CD4-positive, alpha-beta T cell treated with Interleukin-1 beta for 1 hour (primary cell): ENCODE data around the gene CCDC146.
A peak's percentile ranks its signal among the peaks of the same experiment; 100 is the strongest.
"Not testable (repeated sequence)": the region's sequence is repeated elsewhere in the genome, so short reads cannot be mapped to it uniquely, and the experiment has no call there.

Experiments
- DNase-seq, 2 donors: peaks; one replicate each; pipeline ENCODE4 v3.0.0-alpha.2; 2020 to 2022

CCDC146 gene

DNA sequence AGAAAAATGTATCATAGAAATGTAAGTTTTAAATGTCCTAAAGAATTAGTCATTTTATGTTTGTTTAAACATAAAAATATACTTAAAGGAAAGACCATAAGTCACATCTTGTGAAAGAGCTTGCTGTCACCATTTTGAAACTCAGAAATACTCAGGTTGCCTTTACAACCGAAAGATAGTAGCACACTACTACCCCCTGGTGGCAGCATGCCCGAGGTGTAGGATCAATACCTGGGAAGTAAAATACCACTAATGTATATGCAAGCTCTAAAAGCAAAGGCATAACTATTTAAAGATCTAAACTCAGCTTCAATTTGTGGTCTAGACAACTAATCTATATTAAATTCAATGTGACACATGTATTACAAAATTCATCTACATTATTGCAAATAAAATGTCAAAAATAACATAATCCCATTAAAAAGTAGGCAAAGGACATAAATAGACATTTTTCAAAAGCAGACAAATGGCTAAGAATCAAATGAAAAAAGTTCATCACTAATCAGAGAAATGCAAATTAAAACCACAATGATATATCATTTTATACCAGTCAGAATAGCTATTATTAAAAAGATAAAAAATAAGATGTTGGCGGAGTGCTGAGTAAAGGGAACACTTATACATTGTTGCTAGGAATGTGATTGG lies 124.9 kb downstream of the CCDC146 start:
- DNase-seq, result peak; percentile 82 to 86

- DNase-seq, result no peak
These were observed 125.7 kb downstream of the CCDC146 start for GRCh38 chr7:77248154-77248553.

- no peak for DNase-seq
These were observed 130.1 kb downstream of the CCDC146 start for GRCh38 chr7:77252506-77252905.

DNA sequence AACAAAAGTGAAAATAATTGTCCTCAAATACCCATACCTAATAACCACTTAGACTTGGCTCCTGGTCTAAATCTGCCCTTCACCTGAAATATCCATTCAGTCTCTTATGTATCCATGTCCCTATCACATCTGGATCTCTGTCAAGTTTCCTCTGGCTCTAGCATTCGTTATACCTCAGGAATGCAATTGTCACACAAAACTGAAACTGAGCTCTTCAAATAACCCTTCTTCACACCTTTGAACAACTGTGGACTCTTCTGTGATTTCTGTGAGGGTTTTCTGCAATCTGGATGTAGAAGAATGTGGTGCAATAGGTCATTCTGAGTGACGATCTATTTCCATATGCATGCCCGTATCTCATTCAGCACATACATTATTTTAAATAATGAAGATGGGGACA lies 130.7 kb downstream of the CCDC146 start:
- DNase-seq, result no peak

DNA sequence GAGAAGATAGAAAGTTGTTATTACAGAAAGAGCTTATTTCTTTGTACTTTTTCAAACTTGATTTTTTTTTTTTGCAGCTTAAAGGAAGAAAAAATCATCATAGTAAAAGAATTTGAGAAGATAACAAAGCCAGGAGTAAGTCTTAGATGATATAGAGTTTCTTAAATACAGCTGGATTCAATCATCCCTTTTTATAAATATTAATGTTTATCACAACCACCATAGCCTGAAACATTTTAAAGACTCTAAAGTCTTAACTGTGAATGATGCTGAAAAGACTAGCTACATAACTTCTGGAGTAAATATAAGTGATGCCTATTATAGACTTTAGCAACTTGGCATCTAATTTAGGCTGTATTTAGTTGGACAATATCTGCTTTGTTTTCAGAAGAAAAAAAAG lies 132.0 kb downstream of the CCDC146 start:
- DNase-seq, result no peak

DNA sequence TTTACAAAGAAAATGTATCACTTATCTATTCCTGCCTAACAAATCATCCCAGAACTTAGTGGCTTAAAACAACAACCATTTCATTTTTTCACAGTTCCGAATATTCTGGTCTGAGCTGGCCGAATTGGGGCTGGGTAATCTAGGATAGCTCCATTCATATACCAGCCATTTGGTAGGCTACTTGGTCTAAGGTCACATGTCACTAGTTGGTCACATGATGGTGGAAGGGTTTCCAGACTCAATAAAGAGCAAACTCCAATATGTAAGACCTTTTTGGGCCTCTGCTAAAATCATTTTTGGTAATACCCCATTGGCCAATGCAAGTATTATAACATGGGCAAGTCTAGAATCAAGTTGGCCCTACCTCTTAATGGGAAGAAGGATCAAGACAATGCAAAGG lies 132.5 kb downstream of the CCDC146 start:
- no peak for DNase-seq

DNA sequence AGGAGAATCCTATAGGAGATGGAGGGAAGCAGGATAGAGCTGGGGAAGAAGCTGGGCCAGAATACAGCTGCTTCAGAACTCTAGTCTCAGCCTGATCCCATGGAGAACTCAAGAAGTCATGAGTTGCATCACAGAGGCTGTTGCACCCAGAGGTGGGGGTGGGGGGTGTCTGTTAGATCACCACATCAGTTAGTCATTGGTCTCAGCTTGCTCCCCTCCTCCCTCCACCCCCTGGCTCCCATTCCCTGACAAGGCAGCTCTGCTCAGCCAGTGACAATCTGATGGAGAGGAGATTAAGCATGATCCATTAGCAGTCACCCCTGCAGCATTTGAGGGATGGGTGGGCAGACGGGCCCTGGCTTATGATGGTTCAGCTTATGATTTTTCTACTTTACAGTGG lies 135.6 kb downstream of the CCDC146 start:
- no peak for DNase-seq

GRCh38 chr7:77258593-77258992 lies 136.2 kb downstream of the CCDC146 start:
- DNase-seq, result no peak

DNA sequence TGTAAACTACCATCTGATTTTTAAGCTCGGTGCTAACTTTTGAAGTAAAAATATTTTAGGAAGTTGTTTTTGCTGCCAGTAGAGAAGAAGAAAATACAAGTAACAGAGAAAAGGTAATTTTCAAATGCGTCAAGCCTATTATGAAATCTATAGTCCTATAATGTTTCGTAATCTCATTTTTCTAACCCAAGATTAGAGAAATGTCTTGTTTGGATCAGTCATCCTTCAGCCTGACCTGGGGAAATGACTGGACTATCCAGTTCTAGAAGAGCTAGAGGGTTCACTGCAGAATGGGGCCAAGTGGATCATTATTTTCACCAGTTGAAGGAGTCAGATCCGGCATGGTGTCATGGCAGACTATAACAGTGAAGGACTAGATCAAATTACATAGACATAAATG lies 139.9 kb downstream of the CCDC146 start:
- DNase-seq, result no peak

GRCh38 chr7:77265666-77266065 lies 143.3 kb downstream of the CCDC146 start:
- no peak for DNase-seq

- no peak for DNase-seq
These were observed 143.9 kb downstream of the CCDC146 start for GRCh38 chr7:77266291-77266794.

GRCh38 chr7:77269360-77270093 lies 147.1 kb downstream of the CCDC146 start:
- peak in 1 of 2 donors; percentile 7 for DNase-seq

DNA sequence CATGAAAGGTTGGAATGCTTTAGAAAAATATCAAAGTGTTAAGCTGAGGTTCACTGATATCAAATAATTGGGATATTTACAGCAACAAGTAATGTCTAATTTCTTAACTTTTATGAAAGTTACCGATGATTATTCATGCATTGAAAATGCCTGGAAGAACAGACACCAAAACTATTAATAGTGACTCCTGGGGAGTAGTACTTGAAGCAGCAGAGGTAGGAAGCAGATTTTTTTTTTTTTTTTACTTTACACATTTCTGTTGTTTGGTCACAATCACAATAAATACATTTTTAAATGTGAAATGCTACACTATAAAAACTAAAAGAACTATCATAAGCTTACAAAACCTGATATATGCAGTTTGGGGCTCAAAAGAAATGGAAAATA lies 147.7 kb downstream of the CCDC146 start:
- no peak for DNase-seq

DNA sequence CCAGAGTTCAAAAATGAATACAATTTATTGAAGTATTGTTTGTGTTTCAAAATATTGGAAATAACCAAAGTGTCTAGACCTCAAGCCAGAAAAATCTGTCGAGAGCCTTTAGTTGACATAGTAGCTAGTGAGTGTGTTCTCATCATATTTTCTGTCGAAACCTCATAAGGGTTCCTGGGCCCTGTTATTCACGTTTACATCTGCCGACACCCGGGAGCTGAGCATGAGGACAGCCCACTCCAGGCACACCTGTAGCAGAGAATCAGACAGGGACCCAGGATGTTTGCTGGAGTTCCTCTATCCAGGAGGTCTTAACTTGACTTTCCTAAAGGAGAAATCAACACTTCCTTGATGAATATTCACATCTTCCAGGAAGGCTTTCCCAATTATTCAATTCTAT lies 149.4 kb downstream of the CCDC146 start:
- no peak for DNase-seq

GRCh38 chr7:77275663-77276062 lies 153.2 kb downstream of the CCDC146 start:
- not testable (repeated sequence) for DNase-seq

- DNase-seq, result no peak
These were observed 153.7 kb downstream of the CCDC146 start for GRCh38 chr7:77276120-77276519.

GRCh38 chr7:77281780-77282478 lies 159.5 kb downstream of the CCDC146 start:
- no peak for DNase-seq

DNA sequence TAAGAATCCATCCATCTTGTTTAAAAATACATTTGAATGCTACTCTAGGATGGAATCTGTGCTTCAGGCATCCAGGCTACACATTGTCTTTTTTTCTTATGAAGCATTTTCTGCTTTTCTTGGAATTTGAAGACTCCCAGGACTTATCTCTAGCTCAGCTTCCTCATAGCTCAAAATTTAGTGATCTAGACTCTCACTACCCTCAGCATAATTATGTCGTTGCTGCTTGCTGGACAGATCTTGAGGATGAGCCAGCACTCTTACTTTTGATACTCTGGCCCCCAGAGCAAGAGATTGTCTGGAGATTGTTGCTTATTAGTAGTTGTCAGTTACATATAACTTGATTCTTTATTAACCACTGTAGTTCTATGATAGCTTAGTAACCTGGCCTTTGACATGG lies 160.5 kb downstream of the CCDC146 start:
- no peak for DNase-seq

GRCh38 chr7:77284005-77284404 lies 161.6 kb downstream of the CCDC146 start:
- DNase-seq, result no peak

DNA sequence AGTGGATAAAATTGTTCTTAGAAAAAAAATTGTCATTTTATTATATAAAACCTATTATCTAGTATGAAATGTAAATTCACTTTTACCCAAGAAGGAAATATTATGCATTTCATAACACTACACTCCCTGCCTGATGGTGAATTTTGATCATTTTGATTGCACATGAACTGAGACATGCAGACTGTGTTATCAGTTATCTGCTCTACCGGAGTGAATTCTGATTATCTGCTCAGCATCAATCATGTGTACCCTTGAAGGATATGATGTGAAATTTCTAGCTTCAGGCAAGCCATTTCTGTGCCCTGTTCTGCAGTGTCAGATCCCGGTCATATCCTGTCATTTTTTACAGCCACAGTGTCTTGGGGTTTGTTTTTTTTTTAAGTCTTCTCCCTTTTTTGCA lies 162.2 kb downstream of the CCDC146 start:
- no peak for DNase-seq

GRCh38 chr7:77288676-77289320 lies 166.4 kb downstream of the CCDC146 start:
- no peak for DNase-seq

DNA sequence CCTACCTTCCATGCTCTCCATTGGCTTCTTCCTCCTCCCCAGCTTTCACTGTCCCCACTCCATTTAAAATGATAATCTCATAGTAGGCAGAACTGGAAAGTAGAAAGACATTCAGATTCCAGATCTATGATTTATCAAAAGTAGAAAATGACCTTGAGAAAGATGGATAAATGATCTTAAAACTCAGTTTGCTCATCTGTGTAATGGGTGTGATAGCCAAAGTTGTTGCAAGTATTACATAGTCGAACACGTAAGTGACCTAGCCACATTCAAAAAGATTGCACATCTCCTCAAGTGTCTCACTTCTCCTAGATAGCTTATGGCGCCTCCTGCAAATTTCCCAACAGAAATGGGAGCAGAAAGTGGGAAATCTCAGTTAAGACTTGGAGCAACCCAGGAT lies 167.0 kb downstream of the CCDC146 start:
- DNase-seq, result no peak

DNA sequence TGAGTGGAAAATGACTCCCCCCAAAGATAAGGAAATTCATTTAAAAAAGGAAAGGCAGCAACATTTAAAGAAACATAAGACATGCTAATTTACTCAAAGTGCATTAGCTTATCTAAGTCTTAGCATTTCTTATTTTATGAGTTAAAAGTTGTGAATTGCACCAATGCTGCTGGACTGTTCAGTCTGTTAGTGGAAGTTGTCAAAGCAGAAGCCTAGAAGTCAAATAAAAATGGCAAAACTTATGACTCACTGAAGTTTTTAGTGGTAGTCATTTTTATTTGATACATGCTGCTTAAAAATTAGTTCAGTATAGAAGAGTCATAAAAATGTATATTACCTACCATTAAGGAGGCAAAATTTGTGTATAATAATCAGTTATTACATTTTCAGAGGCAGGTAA lies 168.0 kb downstream of the CCDC146 start:
- no peak for DNase-seq
